GM12801 (cell line): ENCODE measurements around the gene TRAPPC2.

Experiments
- CTCF ChIP-seq: IDR thresholded peaks from one replicate; pipeline ENCODE4 v1.5.1; 2011; ENCODE audit warnings: control low read depth; ENCODE audit not compliant: insufficient read length; ENCODE audit errors: extremely low read depth

Gene TRAPPC2

GRCh38 chrX:13719192-13719856 lies 15.1 kb downstream of the TRAPPC2 start:
- TF ChIP-seq CTCF, result no peak

- no peak for TF ChIP-seq CTCF
Measured at GRCh38 chrX:13717700-13718472, 16.5 kb downstream of the TRAPPC2 start.

- no peak for TF ChIP-seq CTCF
Measured at GRCh38 chrX:13716905-13717304, 17.5 kb downstream of the TRAPPC2 start.

GRCh38 chrX:13716455-13716854 lies 18.0 kb downstream of the TRAPPC2 start:
- no peak for TF ChIP-seq CTCF

- no peak for TF ChIP-seq CTCF
Measured at GRCh38 chrX:13711141-13711540, 23.3 kb downstream of the TRAPPC2 start.

- TF ChIP-seq CTCF, result no peak
Measured at GRCh38 chrX:13703589-13703988, 30.8 kb downstream of the TRAPPC2 start.

- TF ChIP-seq CTCF, result no peak
Measured at GRCh38 chrX:13703135-13703534, 31.3 kb downstream of the TRAPPC2 start.
